ENCODE measurements around the gene NME4. TPM values are rescaled to one million over a fixed set of nuclear protein-coding genes. Genes with fewer than 3 reads are reported as not detected.
"Not testable (repeated sequence)": the region's sequence is repeated elsewhere in the genome, so short reads cannot be mapped to it uniquely, and the experiment has no call there.

NME4 gene
- total RNA-seq, 2 donors from 2014 or later: 45.4 to 45.8 TPM

DNA sequence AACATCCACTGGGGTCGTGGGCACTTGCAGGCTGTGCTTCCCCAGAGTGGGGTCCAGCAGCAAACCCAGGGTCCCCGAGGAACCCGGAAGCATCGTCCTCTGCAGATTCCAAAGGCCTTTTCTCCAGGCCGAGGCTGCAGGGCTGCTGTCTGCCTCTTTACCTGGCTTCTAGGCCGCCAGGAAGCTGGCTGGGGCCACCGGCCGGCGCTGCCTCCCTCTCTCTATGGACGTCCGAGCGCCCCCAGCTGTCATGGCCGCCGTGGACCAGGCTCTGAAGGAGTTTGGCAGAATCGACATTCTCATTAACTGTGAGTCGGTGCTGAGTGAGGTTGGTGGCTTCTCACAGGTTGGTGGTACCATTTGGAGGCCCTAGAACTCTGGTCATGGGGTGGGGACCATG is 10.3 kb downstream of the NME4 start:
- Histone ChIP-seq H3K4me3 (no peak overlapping the region), H3K9me3 (no peaks in the 10 kb centered on the region), H3K4me1 (peaks cover 0 to 1% of the 10 kb centered on the region in 2 donors), H3K36me3 (peaks cover 5% of the 10 kb centered on the region), H3K27me3 (no peaks in the 10 kb centered on the region), H3K27ac (no peak overlapping the region)
- no peak for DNase-seq (ENCODE audit: low spot score)
- TF ChIP-seq, protein P1, sequence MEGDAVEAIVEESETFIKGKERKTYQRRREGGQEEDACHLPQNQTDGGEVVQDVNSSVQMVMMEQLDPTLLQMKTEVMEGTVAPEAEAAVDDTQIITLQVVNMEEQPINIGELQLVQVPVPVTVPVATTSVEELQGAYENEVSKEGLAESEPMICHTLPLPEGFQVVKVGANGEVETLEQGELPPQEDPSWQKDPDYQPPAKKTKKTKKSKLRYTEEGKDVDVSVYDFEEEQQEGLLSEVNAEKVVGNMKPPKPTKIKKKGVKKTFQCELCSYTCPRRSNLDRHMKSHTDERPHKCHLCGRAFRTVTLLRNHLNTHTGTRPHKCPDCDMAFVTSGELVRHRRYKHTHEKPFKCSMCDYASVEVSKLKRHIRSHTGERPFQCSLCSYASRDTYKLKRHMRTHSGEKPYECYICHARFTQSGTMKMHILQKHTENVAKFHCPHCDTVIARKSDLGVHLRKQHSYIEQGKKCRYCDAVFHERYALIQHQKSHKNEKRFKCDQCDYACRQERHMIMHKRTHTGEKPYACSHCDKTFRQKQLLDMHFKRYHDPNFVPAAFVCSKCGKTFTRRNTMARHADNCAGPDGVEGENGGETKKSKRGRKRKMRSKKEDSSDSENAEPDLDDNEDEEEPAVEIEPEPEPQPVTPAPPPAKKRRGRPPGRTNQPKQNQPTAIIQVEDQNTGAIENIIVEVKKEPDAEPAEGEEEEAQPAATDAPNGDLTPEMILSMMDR (IDR thresholded peaks at IDR 0.05): no peak

- Histone ChIP-seq H3K27ac (no peak overlapping the region), H3K27me3 (no peaks in the 10 kb centered on the region), H3K9me3 (no peaks in the 10 kb centered on the region), H3K4me3 (no peak overlapping the region), H3K4me1 (no peaks in the 10 kb centered on the region), H3K36me3 (peaks cover 5% of the 10 kb centered on the region)
- TF ChIP-seq, protein P1 (IDR thresholded peaks at IDR 0.05): no peak
- no peak for DNase-seq (ENCODE audit: low spot score)
Observed at GRCh38 chr16:410516-411178, 13.6 kb downstream of the NME4 start.

GRCh38 chr16:411576-412265 is 14.7 kb downstream of the NME4 start:
- peaks cover 5% of the 10 kb centered on the region for H3K36me3 ChIP-seq
- no peaks in the 10 kb centered on the region for H3K9me3 ChIP-seq
- no peaks in the 10 kb centered on the region for H3K27me3 ChIP-seq
- no peak overlapping the region for H3K4me3 ChIP-seq
- H3K4me1 ChIP-seq: no peaks in the 10 kb centered on the region
- DNase-seq (ENCODE audit: low spot score): no peak
- TF ChIP-seq, protein P1 (IDR thresholded peaks at IDR 0.05): no peak
- no peak overlapping the region for H3K27ac ChIP-seq

GRCh38 chr16:414395-415169 is 17.6 kb downstream of the NME4 start:
- Histone ChIP-seq H3K9me3 (no peaks in the 10 kb centered on the region), H3K36me3 (peaks cover 5% of the 10 kb centered on the region), H3K27ac (no peak overlapping the region), H3K4me3 (no peak overlapping the region), H3K4me1 (no peaks in the 10 kb centered on the region), H3K27me3 (no peaks in the 10 kb centered on the region)
- TF ChIP-seq, protein P1 (IDR thresholded peaks at IDR 0.05): no peak
- no peak for DNase-seq (ENCODE audit: low spot score)

GRCh38 chr16:415170-415498 is 18.1 kb downstream of the NME4 start:
- H3K4me1 ChIP-seq; H3K36me3 ChIP-seq; H3K27ac ChIP-seq; H3K9me3 ChIP-seq; DNase-seq (ENCODE audit: low spot score); H3K27me3 ChIP-seq; H3K4me3 ChIP-seq: not testable (repeated sequence)

DNA sequence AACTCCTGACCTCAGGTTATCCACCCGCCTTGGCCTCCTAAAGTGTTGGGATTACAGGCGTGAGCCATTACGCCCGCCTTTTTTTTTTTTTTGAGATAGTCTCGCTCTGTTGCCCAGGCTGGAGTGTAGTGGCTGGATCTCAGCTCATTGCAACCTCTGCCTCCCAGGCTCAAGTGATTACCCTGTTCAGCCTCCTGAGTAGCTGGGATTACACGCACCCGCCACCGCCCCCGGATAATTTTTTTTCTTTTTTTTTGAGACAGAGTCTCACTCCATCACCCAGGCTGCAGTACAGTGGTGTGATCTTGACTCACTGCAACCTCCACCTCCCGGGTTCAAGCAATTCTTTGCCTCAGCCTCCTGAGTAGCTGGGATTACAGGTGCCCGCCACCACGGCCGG is 25.2 kb downstream of the NME4 start:
- peaks cover 0 to 29% of the 10 kb centered on the region in 2 donors for H3K4me1 ChIP-seq
- H3K27ac ChIP-seq; DNase-seq (ENCODE audit: low spot score); H3K4me3 ChIP-seq; H3K36me3 ChIP-seq; H3K27me3 ChIP-seq; H3K9me3 ChIP-seq: not testable (repeated sequence)

Measured in right atrium auricular region (tissue), 2 donors.